Thyroid gland (tissue), 4 donors: Measurements from ENCODE around the gene RAMP3.

ENCODE experiments used
- CTCF ChIP-seq, 6 experiments: fragments of 200-600 bp in 3 of 6; fragments of 450-650 bp in 3 of 6; sonication (generic) in 3 of 6; IDR thresholded peaks; one replicate each; pipeline ENCODE4 v1.5.1; 2016 to 2019; ENCODE audit warnings: antibody characterized with exemption in 6 of 6, mild to moderate bottlenecking in 2 of 6, inconsistent platforms in 1 of 6, moderate library complexity in 1 of 6
- POLR2A ChIP-seq, 2 donors: fragments of 450-650 bp; IDR thresholded peaks; one replicate each; pipeline ENCODE4 v1.6.1; 2017; ENCODE audit warnings: antibody characterized with exemption in 2 of 2, mild to moderate bottlenecking in 2 of 2, moderate library complexity in 1 of 2

GRCh38 chr7:45202625-45203024, 45.0 kb downstream of the RAMP3 start:
- TF ChIP-seq POLR2A (IDR thresholded peaks at IDR 0.05), result no peak
- no peak for TF ChIP-seq CTCF (IDR thresholded peaks at IDR 0.05)
